HG02610 (cell line): ENCODE measurements around the gene CEP63.
A peak's percentile ranks its signal among the peaks of the same experiment; 100 is the strongest.
"Not testable (repeated sequence)": the region's sequence is repeated elsewhere in the genome, so short reads cannot be mapped to it uniquely, and the experiment has no call there.

Experiments used
- ATAC-seq: cut with Tn5 transposase; IDR thresholded peaks from one replicate; pipeline ENCODE4 v1.9.1; 2021; ENCODE audit warnings: mild to moderate bottlenecking, moderate library complexity; ENCODE audit not compliant: unreplicated experiment

CEP63 gene

GRCh38 chr3:134567605-134568004 is 81.7 kb downstream of the CEP63 start:
- ATAC-seq = no peak

GRCh38 chr3:134568790-134569189 is 82.9 kb downstream of the CEP63 start:
- ATAC-seq = no peak

- not testable (repeated sequence) for ATAC-seq
Observed at GRCh38 chr3:134569899-134570298, 84.0 kb downstream of the CEP63 start.

- ATAC-seq = no peak
Observed at GRCh38 chr3:134576426-134576825, 90.6 kb downstream of the CEP63 start.

GRCh38 chr3:134576831-134577230 is 91.0 kb downstream of the CEP63 start:
- ATAC-seq = no peak

- ATAC-seq = no peak
Observed at GRCh38 chr3:134579141-134579665, 93.3 kb downstream of the CEP63 start.

GRCh38 chr3:134590766-134591165 is 104.9 kb downstream of the CEP63 start:
- ATAC-seq = no peak

GRCh38 chr3:134592806-134593205 is 106.9 kb downstream of the CEP63 start:
- no peak for ATAC-seq

GRCh38 chr3:134594331-134594741 is 108.5 kb downstream of the CEP63 start:
- ATAC-seq = no peak

GRCh38 chr3:134594986-134595385 is 109.1 kb downstream of the CEP63 start:
- not testable (repeated sequence) for ATAC-seq

- no peak for ATAC-seq
Observed at GRCh38 chr3:134597390-134597970, 111.6 kb downstream of the CEP63 start.

GRCh38 chr3:134598763-134599545 is 113.1 kb downstream of the CEP63 start:
- ATAC-seq = no peak

- no peak for ATAC-seq
Observed at GRCh38 chr3:134600206-134600605, 114.3 kb downstream of the CEP63 start.

- ATAC-seq = peak; percentile 61
Observed at GRCh38 chr3:134600685-134601463, 115.0 kb downstream of the CEP63 start.

GRCh38 chr3:134601539-134602439 is 115.9 kb downstream of the CEP63 start:
- ATAC-seq = no peak

- no peak for ATAC-seq
Observed at GRCh38 chr3:134602440-134602814, 116.6 kb downstream of the CEP63 start.

GRCh38 chr3:134603480-134603879 is 117.6 kb downstream of the CEP63 start:
- no peak for ATAC-seq

GRCh38 chr3:134603956-134604355 is 118.1 kb downstream of the CEP63 start:
- no peak for ATAC-seq

- ATAC-seq = no peak
Observed at GRCh38 chr3:134605556-134605955, 119.7 kb downstream of the CEP63 start.
